GM23338 (cell line): Measurements from ENCODE around the gene AADAC. TPM values are rescaled to one million over a fixed set of nuclear protein-coding genes. Genes with fewer than 3 reads are reported as not detected.
"Not testable (repeated sequence)": the region's sequence is repeated elsewhere in the genome, so short reads cannot be mapped to it uniquely, and the experiment has no call there.

Source experiments
- ATAC-seq: fragments of 200-7000 bp; cut with Tn5 transposase; 3 replicates; pipeline ENCODE4 v1.9.1; 2020
- DNase-seq: peaks from one replicate; pipeline ENCODE4 v3.0.0-alpha.2; 2015; ENCODE audit warnings: low spot score
- H2AFZ ChIP-seq: fragments of 200-600 bp; sonication (generic); 2 replicates; pipeline ENCODE4 v1.8.0; 2016; ENCODE audit warnings: antibody characterized with exemption, mild to moderate bottlenecking, moderate library complexity
- H3F3A ChIP-seq: fragments of 200-600 bp; sonication (generic); replicated peaks from 2 replicates; pipeline ENCODE4 v1.8.0; 2017; ENCODE audit warnings: antibody characterized with exemption, mixed run types, low read depth
- H3K27ac ChIP-seq: fragments of 200-600 bp; sonication (generic); 2 replicates; pipeline ENCODE4 v1.6.1; 2016; ENCODE audit warnings: low read depth
- H3K27me3 ChIP-seq: fragments of 200-600 bp; sonication (generic); 2 replicates; pipeline ENCODE4 v1.8.0; 2016; ENCODE audit warnings: mild to moderate bottlenecking, mixed run types, moderate library complexity; ENCODE audit not compliant: insufficient read depth
- H3K36me3 ChIP-seq: fragments of 200-600 bp; sonication (generic); 2 replicates; pipeline ENCODE4 v1.8.0; 2016; ENCODE audit warnings: mild to moderate bottlenecking; ENCODE audit not compliant: insufficient read depth
- H3K4me1 ChIP-seq: fragments of 200-600 bp; sonication (generic); 2 replicates; pipeline ENCODE4 v1.8.0; 2016; ENCODE audit warnings: mild to moderate bottlenecking, moderate library complexity; ENCODE audit not compliant: insufficient read depth
- H3K4me2 ChIP-seq: fragments of 200-600 bp; sonication (generic); 2 replicates; pipeline ENCODE4 v1.7.1; 2017; ENCODE audit warnings: mixed run types
- H3K4me3 ChIP-seq: fragments of 200-600 bp; sonication (generic); 2 replicates; pipeline ENCODE4 v1.6.1; 2016; ENCODE audit warnings: mixed run types
- H3K79me2 ChIP-seq: fragments of 200-600 bp; sonication (generic); replicated peaks from 2 replicates; pipeline ENCODE4 v1.8.0; 2017; ENCODE audit warnings: mild to moderate bottlenecking; ENCODE audit not compliant: insufficient read depth
- H3K9me2 ChIP-seq: fragments of 200-600 bp; sonication (generic); 2 replicates; pipeline ENCODE4 v1.8.0; 2017; ENCODE audit not compliant: insufficient read depth
- H4K20me1 ChIP-seq: fragments of 200-600 bp; sonication (generic); replicated peaks from 2 replicates; pipeline ENCODE4 v1.8.0; 2017; ENCODE audit warnings: mild to moderate bottlenecking; ENCODE audit not compliant: insufficient read depth
- H3K27ac Mint-ChIP-seq: 2 replicates; pipeline ENCODE4 v1.8.0; 2020; ENCODE audit warnings: inconsistent platforms, mild to moderate bottlenecking, moderate library complexity, mixed read lengths
- H3K27me3 Mint-ChIP-seq: 3 replicates; pipeline ENCODE4 v1.8.0; 2022; ENCODE audit warnings: low read depth, mild to moderate bottlenecking, moderate library complexity, mixed read lengths, inconsistent platforms; ENCODE audit not compliant: insufficient read depth, poor library complexity
- H3K36me3 Mint-ChIP-seq: 3 replicates; pipeline ENCODE4 v1.8.0; 2021; ENCODE audit warnings: low read depth, mild to moderate bottlenecking, inconsistent platforms, moderate library complexity, mixed read lengths
- H3K4me1 Mint-ChIP-seq: 3 replicates; pipeline ENCODE4 v1.8.0; 2020; ENCODE audit warnings: mild to moderate bottlenecking, inconsistent platforms, mixed read lengths
- H3K4me3 Mint-ChIP-seq: 3 replicates; pipeline ENCODE4 v1.8.0; 2021; ENCODE audit warnings: moderate library complexity, mild to moderate bottlenecking, inconsistent platforms, mixed read lengths
- H3K9me3 Mint-ChIP-seq: 3 replicates; pipeline ENCODE4 v1.8.0; 2020; ENCODE audit warnings: moderate library complexity, mild to moderate bottlenecking, inconsistent platforms, mixed read lengths
- CREB1 ChIP-seq: fragments of 250-450 bp; sonication (Bioruptor Pico); IDR thresholded peaks from 2 replicates; pipeline ENCODE4 v1.5.0; 2020; ENCODE audit warnings: low read depth, mild to moderate bottlenecking, moderate library complexity
- EZH2phosphoT487 ChIP-seq: fragments of 200-600 bp; sonication (generic); IDR thresholded peaks from one replicate; pipeline ENCODE4 v1.8.1; 2018; ENCODE audit warnings: antibody characterized with exemption; ENCODE audit not compliant: unreplicated experiment
- POLR2AphosphoS5 ChIP-seq: IDR thresholded peaks from 2 replicates; pipeline ENCODE4 v1.6.1; 2016; ENCODE audit warnings: antibody characterized with exemption, low read depth
- STAT1 ChIP-seq: IDR thresholded peaks from one replicate; pipeline ENCODE4 v1.6.1; 2016; ENCODE audit warnings: antibody characterized with exemption; ENCODE audit not compliant: unreplicated experiment
- ZNF114 ChIP-seq: fragments of 250-450 bp; sonication (Bioruptor Pico); IDR thresholded peaks from 2 replicates; pipeline ENCODE4 v1.5.0; 2020; ENCODE audit warnings: mild to moderate bottlenecking, moderate library complexity
- ZNF331 ChIP-seq: fragments of 250-450 bp; sonication (Bioruptor Pico); IDR thresholded peaks from 2 replicates; pipeline ENCODE4 v1.5.0; 2020; ENCODE audit warnings: low read depth, mild to moderate bottlenecking, moderate library complexity
- polyA plus RNA-seq: library from polyadenylated mRNA; unstranded; fragments of >200 nt; fragmentation: Nextera tagmentation; extraction: Ambion mirVana; gene quantifications from 2 replicates; pipeline ENCODE4 v1.2.1, GENCODE V29; 2016
- total RNA-seq: library from RNA; depleted of rRNA; stranded (reverse); fragments of >200 nt; shearing (Covaris generic); gene quantifications from 2 replicates; pipeline ENCODE4 v1.2.3, GENCODE V29; 2014
- TF ChIP-seq, protein P1 (sequence below): IDR thresholded peaks from one replicate; pipeline ENCODE4 v1.6.1; 2018; ENCODE audit warnings: antibody characterized with exemption; ENCODE audit not compliant: unreplicated experiment
- TF ChIP-seq, protein P2 (sequence below), 2 experiments: fragments of 200-600 bp in 1 of 2; sonication (generic) in 1 of 2; conservative IDR thresholded peaks; 2 replicates each; pipeline versions ENCODE4 v1.5.1 to v1.6.1; 2016 to 2017; ENCODE audit warnings: antibody characterized with exemption in 2 of 2, low read depth in 2 of 2, mild to moderate bottlenecking in 2 of 2, moderate library complexity in 1 of 2
- TF ChIP-seq, protein P3 (sequence below): IDR thresholded peaks from 2 replicates; pipeline ENCODE4 v1.6.1; 2016; ENCODE audit warnings: antibody characterized with exemption

The AADAC gene
- total and polyA plus RNA-seq, 2 experiments from 2014 or later: not detected

DNA sequence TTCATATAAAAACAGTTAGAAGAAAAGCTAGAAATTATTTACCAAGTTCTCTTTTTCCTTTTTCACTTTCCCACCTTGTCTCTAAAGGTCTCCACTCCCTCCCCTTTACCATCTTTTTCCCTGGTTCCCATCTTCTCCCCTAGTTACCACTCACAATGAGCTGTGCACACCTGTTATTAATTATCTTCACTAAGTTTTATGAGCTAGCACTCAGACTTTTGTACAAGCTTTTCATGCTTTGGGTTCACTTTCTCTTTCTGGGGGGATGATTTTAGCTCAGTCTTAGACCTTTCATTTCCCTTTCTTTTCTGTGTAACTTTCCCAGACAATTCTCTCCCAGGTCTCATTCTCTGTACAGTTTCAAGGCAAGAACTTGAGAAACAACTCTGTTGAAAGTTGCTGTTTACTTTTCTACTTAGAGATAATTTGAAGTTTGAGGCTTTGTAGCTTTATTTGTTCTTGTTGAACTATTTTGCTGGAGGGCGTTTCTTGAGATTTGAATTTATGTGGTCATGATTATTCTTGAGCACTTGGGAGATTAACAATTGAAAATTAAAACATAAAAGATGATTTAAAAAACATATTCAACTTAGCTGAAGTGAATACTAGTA, 24.0 kb upstream of the AADAC start (continued):
- TF ChIP-seq, protein P1, sequence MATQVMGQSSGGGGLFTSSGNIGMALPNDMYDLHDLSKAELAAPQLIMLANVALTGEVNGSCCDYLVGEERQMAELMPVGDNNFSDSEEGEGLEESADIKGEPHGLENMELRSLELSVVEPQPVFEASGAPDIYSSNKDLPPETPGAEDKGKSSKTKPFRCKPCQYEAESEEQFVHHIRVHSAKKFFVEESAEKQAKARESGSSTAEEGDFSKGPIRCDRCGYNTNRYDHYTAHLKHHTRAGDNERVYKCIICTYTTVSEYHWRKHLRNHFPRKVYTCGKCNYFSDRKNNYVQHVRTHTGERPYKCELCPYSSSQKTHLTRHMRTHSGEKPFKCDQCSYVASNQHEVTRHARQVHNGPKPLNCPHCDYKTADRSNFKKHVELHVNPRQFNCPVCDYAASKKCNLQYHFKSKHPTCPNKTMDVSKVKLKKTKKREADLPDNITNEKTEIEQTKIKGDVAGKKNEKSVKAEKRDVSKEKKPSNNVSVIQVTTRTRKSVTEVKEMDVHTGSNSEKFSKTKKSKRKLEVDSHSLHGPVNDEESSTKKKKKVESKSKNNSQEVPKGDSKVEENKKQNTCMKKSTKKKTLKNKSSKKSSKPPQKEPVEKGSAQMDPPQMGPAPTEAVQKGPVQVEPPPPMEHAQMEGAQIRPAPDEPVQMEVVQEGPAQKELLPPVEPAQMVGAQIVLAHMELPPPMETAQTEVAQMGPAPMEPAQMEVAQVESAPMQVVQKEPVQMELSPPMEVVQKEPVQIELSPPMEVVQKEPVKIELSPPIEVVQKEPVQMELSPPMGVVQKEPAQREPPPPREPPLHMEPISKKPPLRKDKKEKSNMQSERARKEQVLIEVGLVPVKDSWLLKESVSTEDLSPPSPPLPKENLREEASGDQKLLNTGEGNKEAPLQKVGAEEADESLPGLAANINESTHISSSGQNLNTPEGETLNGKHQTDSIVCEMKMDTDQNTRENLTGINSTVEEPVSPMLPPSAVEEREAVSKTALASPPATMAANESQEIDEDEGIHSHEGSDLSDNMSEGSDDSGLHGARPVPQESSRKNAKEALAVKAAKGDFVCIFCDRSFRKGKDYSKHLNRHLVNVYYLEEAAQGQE: no peak
- TF ChIP-seq, protein P2, sequence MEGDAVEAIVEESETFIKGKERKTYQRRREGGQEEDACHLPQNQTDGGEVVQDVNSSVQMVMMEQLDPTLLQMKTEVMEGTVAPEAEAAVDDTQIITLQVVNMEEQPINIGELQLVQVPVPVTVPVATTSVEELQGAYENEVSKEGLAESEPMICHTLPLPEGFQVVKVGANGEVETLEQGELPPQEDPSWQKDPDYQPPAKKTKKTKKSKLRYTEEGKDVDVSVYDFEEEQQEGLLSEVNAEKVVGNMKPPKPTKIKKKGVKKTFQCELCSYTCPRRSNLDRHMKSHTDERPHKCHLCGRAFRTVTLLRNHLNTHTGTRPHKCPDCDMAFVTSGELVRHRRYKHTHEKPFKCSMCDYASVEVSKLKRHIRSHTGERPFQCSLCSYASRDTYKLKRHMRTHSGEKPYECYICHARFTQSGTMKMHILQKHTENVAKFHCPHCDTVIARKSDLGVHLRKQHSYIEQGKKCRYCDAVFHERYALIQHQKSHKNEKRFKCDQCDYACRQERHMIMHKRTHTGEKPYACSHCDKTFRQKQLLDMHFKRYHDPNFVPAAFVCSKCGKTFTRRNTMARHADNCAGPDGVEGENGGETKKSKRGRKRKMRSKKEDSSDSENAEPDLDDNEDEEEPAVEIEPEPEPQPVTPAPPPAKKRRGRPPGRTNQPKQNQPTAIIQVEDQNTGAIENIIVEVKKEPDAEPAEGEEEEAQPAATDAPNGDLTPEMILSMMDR (conservative IDR thresholded peaks at IDR 0.05; ENCODE audit: low read depth in 2 of 2): no peak
- TF ChIP-seq CREB1 (CRISPR knock-in tag): no peak
- no peak for TF ChIP-seq STAT1

DNA sequence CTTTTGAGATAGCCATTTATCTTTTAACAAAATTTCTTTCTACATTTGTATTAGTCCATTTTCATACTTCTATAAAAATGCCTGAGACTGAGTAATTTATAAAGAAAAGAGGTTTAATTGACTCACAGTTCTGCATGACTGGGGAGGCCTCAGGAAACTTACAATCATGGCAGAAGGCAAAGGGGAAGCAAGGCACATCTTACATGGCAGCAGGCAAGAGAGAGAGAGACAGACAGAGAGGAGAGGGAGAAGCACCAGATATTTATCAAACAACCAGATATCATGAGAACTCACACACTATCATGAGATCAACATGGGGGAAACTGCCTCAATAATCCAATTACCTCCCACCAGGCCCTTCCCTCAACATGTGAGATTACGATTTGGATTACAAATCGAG, 23.2 kb upstream of the AADAC start:
- DNase-seq, H4K20me1 ChIP-seq, ATAC-seq, H3K27me3 Mint-ChIP-seq, H3K4me3 ChIP-seq, H3K4me2 ChIP-seq, H3K4me1 Mint-ChIP-seq, H3K36me3 ChIP-seq, H3K4me3 Mint-ChIP-seq, H3K27me3 ChIP-seq, H3K79me2 ChIP-seq, H3K27ac ChIP-seq, H3K9me3 Mint-ChIP-seq, H3K27ac Mint-ChIP-seq, H2AFZ ChIP-seq, H3F3A ChIP-seq, H3K9me2 ChIP-seq, H3K36me3 Mint-ChIP-seq, H3K4me1 ChIP-seq: not testable (repeated sequence)

DNA sequence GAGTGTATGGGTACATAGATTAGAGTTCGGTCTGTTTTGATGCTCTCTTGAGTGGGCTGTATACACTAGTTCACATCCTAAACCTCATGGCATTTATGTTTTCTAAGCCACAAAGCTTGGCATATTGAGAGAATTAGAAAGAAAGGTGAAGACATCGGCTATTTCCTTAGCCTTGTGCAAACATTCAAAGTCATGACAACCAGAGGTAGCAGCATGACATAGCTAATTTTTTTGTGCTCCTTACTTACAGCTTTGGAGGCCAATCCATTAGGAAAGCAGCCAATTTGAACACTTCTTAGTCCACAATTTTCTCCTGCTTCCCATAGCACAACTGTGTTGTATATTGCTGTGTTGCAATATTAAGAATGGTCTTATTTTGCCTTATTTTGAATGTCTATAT, 21.5 kb upstream of the AADAC start:
- no peaks in the 10 kb centered on the region for H3F3A ChIP-seq
- Mint-ChIP-seq H3K36me3 (no peaks in the 10 kb centered on the region), H3K9me3 (no peaks in the 10 kb centered on the region), H3K4me3 (no peak overlapping the region), H3K27ac (no peak overlapping the region), H3K4me1 (no peaks in the 10 kb centered on the region), H3K27me3 (peaks cover 2% of the 10 kb centered on the region)
- DNase-seq (no peak), ATAC-seq (no peak)
- no peaks in the 10 kb centered on the region for H3K27me3 ChIP-seq
- no peak overlapping the region for H3K4me3 ChIP-seq
- H3K4me2 ChIP-seq: no peak overlapping the region
- H3K27ac ChIP-seq: no peak overlapping the region
- H3K4me1 ChIP-seq: no peaks in the 10 kb centered on the region
- H3K79me2 ChIP-seq: no peaks in the 10 kb centered on the region
- H3K36me3 ChIP-seq: no peaks in the 10 kb centered on the region
- H4K20me1 ChIP-seq: no peaks in the 10 kb centered on the region
- H3K9me2 ChIP-seq: no peaks in the 10 kb centered on the region
- H2AFZ ChIP-seq: no peak overlapping the region
- TF ChIP-seq ZNF114 (CRISPR knock-in tag) (no peak), EZH2phosphoT487 (no peak), STAT1 (no peak), POLR2AphosphoS5 (no peak), CREB1 (CRISPR knock-in tag) (no peak), ZNF331 (CRISPR knock-in tag) (no peak)
- TF ChIP-seq, protein P2 (conservative IDR thresholded peaks at IDR 0.05; ENCODE audit: low read depth in 2 of 2): no peak
- TF ChIP-seq, protein P3, sequence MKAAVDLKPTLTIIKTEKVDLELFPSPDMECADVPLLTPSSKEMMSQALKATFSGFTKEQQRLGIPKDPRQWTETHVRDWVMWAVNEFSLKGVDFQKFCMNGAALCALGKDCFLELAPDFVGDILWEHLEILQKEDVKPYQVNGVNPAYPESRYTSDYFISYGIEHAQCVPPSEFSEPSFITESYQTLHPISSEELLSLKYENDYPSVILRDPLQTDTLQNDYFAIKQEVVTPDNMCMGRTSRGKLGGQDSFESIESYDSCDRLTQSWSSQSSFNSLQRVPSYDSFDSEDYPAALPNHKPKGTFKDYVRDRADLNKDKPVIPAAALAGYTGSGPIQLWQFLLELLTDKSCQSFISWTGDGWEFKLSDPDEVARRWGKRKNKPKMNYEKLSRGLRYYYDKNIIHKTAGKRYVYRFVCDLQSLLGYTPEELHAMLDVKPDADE: no peak
